Lower leg skin (tissue), 3 donors: ENCODE measurements around the gene TOMM6.

Experiments used
- POLR2A ChIP-seq, 2 donors: fragments of 450-650 bp; IDR thresholded peaks; one replicate each; pipeline ENCODE4 v1.6.1; 2016 to 2017; ENCODE audit warnings: antibody characterized with exemption in 2 of 2, mild to moderate bottlenecking in 1 of 2, moderate library complexity in 1 of 2
- TF ChIP-seq, protein P1 (sequence below), 3 donors: fragments of 450-650 bp; IDR thresholded peaks; one replicate each; pipeline ENCODE4 v1.5.1; 2016; ENCODE audit warnings: antibody characterized with exemption in 3 of 3, mild to moderate bottlenecking in 3 of 3, moderate library complexity in 2 of 3

GRCh38 chr6:41823178-41823577, 35.7 kb downstream of the TOMM6 start:
- TF ChIP-seq, protein P1, sequence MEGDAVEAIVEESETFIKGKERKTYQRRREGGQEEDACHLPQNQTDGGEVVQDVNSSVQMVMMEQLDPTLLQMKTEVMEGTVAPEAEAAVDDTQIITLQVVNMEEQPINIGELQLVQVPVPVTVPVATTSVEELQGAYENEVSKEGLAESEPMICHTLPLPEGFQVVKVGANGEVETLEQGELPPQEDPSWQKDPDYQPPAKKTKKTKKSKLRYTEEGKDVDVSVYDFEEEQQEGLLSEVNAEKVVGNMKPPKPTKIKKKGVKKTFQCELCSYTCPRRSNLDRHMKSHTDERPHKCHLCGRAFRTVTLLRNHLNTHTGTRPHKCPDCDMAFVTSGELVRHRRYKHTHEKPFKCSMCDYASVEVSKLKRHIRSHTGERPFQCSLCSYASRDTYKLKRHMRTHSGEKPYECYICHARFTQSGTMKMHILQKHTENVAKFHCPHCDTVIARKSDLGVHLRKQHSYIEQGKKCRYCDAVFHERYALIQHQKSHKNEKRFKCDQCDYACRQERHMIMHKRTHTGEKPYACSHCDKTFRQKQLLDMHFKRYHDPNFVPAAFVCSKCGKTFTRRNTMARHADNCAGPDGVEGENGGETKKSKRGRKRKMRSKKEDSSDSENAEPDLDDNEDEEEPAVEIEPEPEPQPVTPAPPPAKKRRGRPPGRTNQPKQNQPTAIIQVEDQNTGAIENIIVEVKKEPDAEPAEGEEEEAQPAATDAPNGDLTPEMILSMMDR (IDR thresholded peaks at IDR 0.05), result no peak
- no peak for TF ChIP-seq POLR2A (IDR thresholded peaks at IDR 0.05)
